HepG2 (cell line): Measurements from ENCODE around the gene SYNPR.

Experiments
- CTCF ChIP-seq: sonication (generic); formaldehyde crosslinking; IDR thresholded peaks from 2 replicates; pipeline ENCODE4 v1.5.0; 2020; ENCODE audit warnings: mild to moderate bottlenecking, missing genetic modification reagents, moderate library complexity
- HCFC1 ChIP-seq: fragments of 150-350 bp; IDR thresholded peaks from 2 replicates; pipeline ENCODE4 v1.6.1; 2014; ENCODE audit warnings: low read depth, low read length
- JUN ChIP-seq: sonication (generic); formaldehyde crosslinking; IDR thresholded peaks from 2 replicates; pipeline ENCODE4 v1.4.0; 2020; ENCODE audit warnings: mild to moderate bottlenecking, missing genetic modification reagents
- ZNF441 ChIP-seq: sonication (generic); formaldehyde crosslinking; IDR thresholded peaks from 2 replicates; pipeline ENCODE4 v1.7.0; 2021; ENCODE audit warnings: missing genetic modification reagents, borderline replicate concordance
- TF ChIP-seq, protein P1 (sequence below): sonication (generic); formaldehyde crosslinking; IDR thresholded peaks from 2 replicates; pipeline ENCODE4 v1.4.0; 2020; ENCODE audit warnings: low read depth, mild to moderate bottlenecking, missing genetic modification reagents

DNA sequence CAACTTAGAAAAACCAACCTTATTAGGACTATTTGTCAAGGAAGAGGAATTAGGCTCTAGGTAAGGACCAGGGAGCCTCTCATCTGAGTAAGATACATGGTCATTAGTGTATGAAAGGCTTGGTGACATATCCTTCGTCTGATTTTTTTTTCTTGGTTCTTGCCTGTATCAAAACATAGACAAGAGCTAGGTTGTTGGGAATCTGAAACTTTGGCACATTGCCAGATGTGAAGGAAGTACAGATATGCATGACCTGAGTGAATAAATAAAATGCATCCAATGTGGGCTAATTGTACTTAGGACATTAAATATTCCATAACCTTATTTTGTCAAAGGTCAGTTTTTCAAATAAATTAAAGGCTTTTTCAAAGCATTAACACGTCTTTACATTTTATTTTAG is 151.8 kb downstream of the SYNPR start:
- TF ChIP-seq CTCF = no peak
- no peak for TF ChIP-seq JUN (CRISPR knock-in tag)
- no peak for TF ChIP-seq HCFC1
- no peak for TF ChIP-seq ZNF441 (CRISPR knock-in tag)
- TF ChIP-seq, protein P1, sequence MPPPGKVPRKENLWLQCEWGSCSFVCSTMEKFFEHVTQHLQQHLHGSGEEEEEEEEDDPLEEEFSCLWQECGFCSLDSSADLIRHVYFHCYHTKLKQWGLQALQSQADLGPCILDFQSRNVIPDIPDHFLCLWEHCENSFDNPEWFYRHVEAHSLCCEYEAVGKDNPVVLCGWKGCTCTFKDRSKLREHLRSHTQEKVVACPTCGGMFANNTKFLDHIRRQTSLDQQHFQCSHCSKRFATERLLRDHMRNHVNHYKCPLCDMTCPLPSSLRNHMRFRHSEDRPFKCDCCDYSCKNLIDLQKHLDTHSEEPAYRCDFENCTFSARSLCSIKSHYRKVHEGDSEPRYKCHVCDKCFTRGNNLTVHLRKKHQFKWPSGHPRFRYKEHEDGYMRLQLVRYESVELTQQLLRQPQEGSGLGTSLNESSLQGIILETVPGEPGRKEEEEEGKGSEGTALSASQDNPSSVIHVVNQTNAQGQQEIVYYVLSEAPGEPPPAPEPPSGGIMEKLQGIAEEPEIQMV (CRISPR knock-in tag) = no peak
